CD4-positive, alpha-beta T cell treated with Interleukin-17A for 4 hours (primary cell): ENCODE results near the gene ARHGEF25.
"Not testable (repeated sequence)": the region's sequence is repeated elsewhere in the genome, so short reads cannot be mapped to it uniquely, and the experiment has no call there.

ENCODE experiments used
- DNase-seq: peaks from one replicate; pipeline ENCODE4 v3.0.0-alpha.2; 2020; ENCODE audit warnings: mixed read lengths

Gene ARHGEF25

GRCh38 chr12:57622293-57623245 is 11.3 kb downstream of the ARHGEF25 start:
- no peak for DNase-seq

- DNase-seq: no peak
These were observed 12.2 kb downstream of the ARHGEF25 start for GRCh38 chr12:57623385-57623784.

- DNase-seq: no peak
These were observed 12.7 kb downstream of the ARHGEF25 start for GRCh38 chr12:57623811-57624390.

GRCh38 chr12:57624441-57625220 is 13.4 kb downstream of the ARHGEF25 start:
- DNase-seq: no peak

- DNase-seq: no peak
These were observed 14.2 kb downstream of the ARHGEF25 start for GRCh38 chr12:57625261-57626032.

GRCh38 chr12:57626111-57626920 is 15.1 kb downstream of the ARHGEF25 start:
- DNase-seq: no peak

- no peak for DNase-seq
These were observed 15.7 kb downstream of the ARHGEF25 start for GRCh38 chr12:57626921-57627445.

GRCh38 chr12:57627501-57628279 is 16.5 kb downstream of the ARHGEF25 start:
- DNase-seq: peak; percentile 28

- no peak for DNase-seq
These were observed 17.3 kb downstream of the ARHGEF25 start for GRCh38 chr12:57628280-57629191.

- no peak for DNase-seq
These were observed 18.7 kb downstream of the ARHGEF25 start for GRCh38 chr12:57629897-57630471.

- no peak for DNase-seq
These were observed 19.7 kb downstream of the ARHGEF25 start for GRCh38 chr12:57630891-57631433.

- no peak for DNase-seq
These were observed 20.4 kb downstream of the ARHGEF25 start for GRCh38 chr12:57631566-57632072.

- peak; percentile 25 for DNase-seq
These were observed 21.1 kb downstream of the ARHGEF25 start for GRCh38 chr12:57632073-57632957.

- peak; percentile 75 for DNase-seq
These were observed 22.0 kb downstream of the ARHGEF25 start, which contains the start of gene B4GALNT1 for GRCh38 chr12:57632958-57633840. B4GALNT1 (minus strand) TSS chr12:57633201; CDS start chr12:57632132, 1,069 bp downstream.

GRCh38 chr12:57636731-57637130 is 25.5 kb downstream of the ARHGEF25 start:
- DNase-seq: not testable (repeated sequence)

- DNase-seq: no peak
These were observed 26.1 kb downstream of the ARHGEF25 start for GRCh38 chr12:57637364-57637763.
